Endodermal cell (in vitro differentiated cells): Measurements from ENCODE around the gene NR1H4. TPM values are rescaled to one million over a fixed set of nuclear protein-coding genes. Genes with fewer than 3 reads are reported as not detected.

ENCODE experiments used
- DNase-seq: peaks from one replicate; pipeline ENCODE4 v3.0.0-alpha.2; 2017
- H3K27ac ChIP-seq: 2 replicates; pipeline ENCODE4 v1.5.1; 2013; ENCODE audit warnings: mild to moderate bottlenecking, low read depth, low read length, moderate library complexity
- H3K27me3 ChIP-seq: 2 replicates; pipeline ENCODE4 v1.6.1; 2013; ENCODE audit warnings: mild to moderate bottlenecking, low read length, moderate library complexity; ENCODE audit not compliant: insufficient read depth, control insufficient read depth, poor library complexity, severe bottlenecking
- H3K36me3 ChIP-seq: 2 replicates; pipeline ENCODE4 v1.7.0; 2013; ENCODE audit warnings: mild to moderate bottlenecking, low read length, moderate library complexity; ENCODE audit not compliant: control insufficient read depth, insufficient read depth
- H3K4me1 ChIP-seq: one replicate; pipeline ENCODE4 v1.7.0; 2013; ENCODE audit warnings: low read length; ENCODE audit not compliant: control insufficient read depth, insufficient read depth
- H3K4me3 ChIP-seq: 2 replicates; pipeline ENCODE4 v1.5.1; 2013; ENCODE audit warnings: mild to moderate bottlenecking, low read length, moderate library complexity
- H3K9ac ChIP-seq: 2 replicates; pipeline ENCODE4 v1.6.1; 2013; ENCODE audit warnings: mild to moderate bottlenecking, low read length, moderate library complexity; ENCODE audit not compliant: poor library complexity, severe bottlenecking; ENCODE audit errors: extremely low read depth
- H3K9me3 ChIP-seq: 2 replicates; pipeline ENCODE4 v1.6.1; 2013; ENCODE audit warnings: mild to moderate bottlenecking, low read length, moderate library complexity; ENCODE audit not compliant: control insufficient read depth
- H3K27ac Mint-ChIP-seq: 2 replicates; pipeline ENCODE4 v1.8.0; 2020; ENCODE audit warnings: mixed read lengths
- H3K27me3 Mint-ChIP-seq: 2 replicates; pipeline ENCODE4 v1.8.0; 2021; ENCODE audit warnings: mild to moderate bottlenecking, mixed read lengths; ENCODE audit not compliant: insufficient read depth
- H3K36me3 Mint-ChIP-seq: 2 replicates; pipeline ENCODE4 v1.8.0; 2020; ENCODE audit warnings: low read depth, mixed read lengths
- H3K4me1 Mint-ChIP-seq: 2 replicates; pipeline ENCODE4 v1.8.0; 2020; ENCODE audit warnings: mixed read lengths
- H3K4me3 Mint-ChIP-seq: 2 replicates; pipeline ENCODE4 v1.8.0; 2020; ENCODE audit warnings: mild to moderate bottlenecking, moderate library complexity, mixed read lengths
- H3K9me3 Mint-ChIP-seq: 2 replicates; pipeline ENCODE4 v1.8.0; 2020; ENCODE audit warnings: mild to moderate bottlenecking, mixed read lengths
- WGBS, 2 experiments: methylation state at CpG; one replicate each; pipeline versions ENCODE4 v1.1.5 to v1.1.7; 2013; ENCODE audit warnings: missing lambda C conversion rate in 2 of 2, mixed read lengths in 1 of 2; ENCODE audit not compliant: insufficient coverage in 1 of 2, insufficient read length in 1 of 2; 5-methylcytosine and 5-hydroxymethylcytosine counted together
- total RNA-seq, 2 donors: library from RNA; stranded (reverse); fragmentation: NEBNext Ultra II Directional in 1 of 2; extraction: Animal tissue kit (Norgen Biotek cat#: 25700) in 1 of 2; gene quantifications; 2 replicates in 1 of 2; 3 replicates in 1 of 2; pipeline ENCODE4 v1.2.1, GENCODE V29; 2021
- TF ChIP-seq, protein P1 (sequence below): fragments of 200-600 bp; sonication (generic); conservative IDR thresholded peaks from 2 replicates; pipeline ENCODE4 v1.5.0; 2021; ENCODE audit warnings: antibody characterized with exemption, mild to moderate bottlenecking

NR1H4 gene
- total RNA-seq, 2 donors from 2014 or later, result not detected

DNA sequence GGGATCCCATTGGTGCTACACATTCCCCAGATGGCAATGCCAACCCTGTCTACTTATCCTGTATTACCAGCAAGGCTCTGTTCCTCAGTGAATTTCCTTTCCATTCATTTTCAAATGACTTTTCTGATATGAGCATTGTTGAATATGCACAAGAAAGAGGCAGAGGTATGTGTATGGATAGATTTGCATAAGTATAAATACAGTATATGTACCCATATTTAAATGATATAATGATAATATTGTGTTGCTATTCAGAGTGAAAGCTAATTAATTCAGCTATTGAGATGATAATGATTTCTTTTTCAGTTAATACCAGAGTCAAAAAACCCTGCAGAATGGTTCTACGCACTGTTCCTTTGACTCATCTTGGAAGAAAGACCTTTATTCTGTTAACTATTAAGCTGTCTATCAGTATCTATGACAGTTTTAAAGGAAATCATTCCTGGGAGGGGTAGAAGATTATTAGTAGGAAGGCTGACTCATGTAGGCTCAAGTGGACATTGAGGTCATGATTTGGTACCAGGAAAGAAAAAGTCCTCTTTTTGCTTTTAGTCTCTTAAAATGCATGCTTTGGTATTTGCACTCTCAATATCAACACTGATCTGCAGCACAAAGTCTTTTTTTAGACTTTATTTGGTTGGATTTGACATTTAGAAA is 54.9 kb downstream of the NR1H4 start:
- Mint-ChIP-seq H3K4me3 (no peak overlapping the region), H3K36me3 (no peaks in the 10 kb centered on the region), H3K27me3 (no peaks in the 10 kb centered on the region), H3K27ac (no peak overlapping the region), H3K4me1 (no peaks in the 10 kb centered on the region), H3K9me3 (no peaks in the 10 kb centered on the region)
- H3K9ac ChIP-seq, result no peak overlapping the region
- TF ChIP-seq, protein P1, sequence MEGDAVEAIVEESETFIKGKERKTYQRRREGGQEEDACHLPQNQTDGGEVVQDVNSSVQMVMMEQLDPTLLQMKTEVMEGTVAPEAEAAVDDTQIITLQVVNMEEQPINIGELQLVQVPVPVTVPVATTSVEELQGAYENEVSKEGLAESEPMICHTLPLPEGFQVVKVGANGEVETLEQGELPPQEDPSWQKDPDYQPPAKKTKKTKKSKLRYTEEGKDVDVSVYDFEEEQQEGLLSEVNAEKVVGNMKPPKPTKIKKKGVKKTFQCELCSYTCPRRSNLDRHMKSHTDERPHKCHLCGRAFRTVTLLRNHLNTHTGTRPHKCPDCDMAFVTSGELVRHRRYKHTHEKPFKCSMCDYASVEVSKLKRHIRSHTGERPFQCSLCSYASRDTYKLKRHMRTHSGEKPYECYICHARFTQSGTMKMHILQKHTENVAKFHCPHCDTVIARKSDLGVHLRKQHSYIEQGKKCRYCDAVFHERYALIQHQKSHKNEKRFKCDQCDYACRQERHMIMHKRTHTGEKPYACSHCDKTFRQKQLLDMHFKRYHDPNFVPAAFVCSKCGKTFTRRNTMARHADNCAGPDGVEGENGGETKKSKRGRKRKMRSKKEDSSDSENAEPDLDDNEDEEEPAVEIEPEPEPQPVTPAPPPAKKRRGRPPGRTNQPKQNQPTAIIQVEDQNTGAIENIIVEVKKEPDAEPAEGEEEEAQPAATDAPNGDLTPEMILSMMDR, result no peak
- no peaks in the 10 kb centered on the region for H3K4me1 ChIP-seq
- H3K27me3 ChIP-seq, result no peaks in the 10 kb centered on the region
- no peaks in the 10 kb centered on the region for H3K9me3 ChIP-seq
- WGBS, 2 experiments, result 91% methylated on average over 1 of the region's 1 CpG; no CpG with 5 or more reads in 1 of the 2 experiments
- no peak for DNase-seq
- no peak overlapping the region for H3K4me3 ChIP-seq
- H3K36me3 ChIP-seq, result no peaks in the 10 kb centered on the region
- H3K27ac ChIP-seq, result no peak overlapping the region

DNA sequence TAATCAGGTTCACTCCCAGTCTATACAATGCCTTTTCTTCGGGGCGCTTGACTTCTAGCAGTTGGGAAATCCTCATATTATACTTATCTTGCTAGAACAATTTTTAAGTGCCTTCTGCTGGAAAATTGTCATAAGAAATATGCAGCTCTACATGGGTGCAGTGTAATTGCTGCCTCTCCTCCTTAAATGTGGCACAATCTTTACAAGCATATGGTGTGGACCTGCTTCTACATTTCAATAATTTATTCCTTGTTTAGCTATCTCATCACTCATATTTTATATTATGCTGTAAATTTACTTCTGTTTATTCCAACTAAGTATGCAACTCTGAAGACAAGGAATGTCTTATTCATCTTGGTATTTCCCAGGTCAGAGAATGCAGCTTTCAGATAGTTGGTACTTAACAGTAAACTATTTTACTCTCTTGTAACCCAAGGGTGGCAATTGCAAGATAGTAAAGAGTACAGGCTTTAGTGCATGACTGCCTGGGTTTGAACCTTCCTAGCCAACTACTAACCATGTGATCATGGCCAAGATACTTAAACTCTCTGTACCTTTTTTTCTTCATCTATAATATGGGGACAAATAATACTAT is 56.2 kb downstream of the NR1H4 start:
- H3K4me1 ChIP-seq, result no peaks in the 10 kb centered on the region
- H3K9me3 Mint-ChIP-seq, result no peaks in the 10 kb centered on the region
- no peaks in the 10 kb centered on the region for H3K27me3 ChIP-seq
- no peak overlapping the region for H3K27ac Mint-ChIP-seq
- no peak overlapping the region for H3K4me3 Mint-ChIP-seq
- no peak overlapping the region for H3K4me3 ChIP-seq
- no peaks in the 10 kb centered on the region for H3K4me1 Mint-ChIP-seq
- no peaks in the 10 kb centered on the region for H3K9me3 ChIP-seq
- H3K27me3 Mint-ChIP-seq, result no peaks in the 10 kb centered on the region
- no peak overlapping the region for H3K9ac ChIP-seq
- no peak overlapping the region for H3K27ac ChIP-seq
- TF ChIP-seq, protein P1, result no peak
- no peaks in the 10 kb centered on the region for H3K36me3 Mint-ChIP-seq
- no peak for DNase-seq
- 97% methylated on average over 2 of the region's 2 CpGs; no CpG with 5 or more reads in 1 of the 2 experiments for WGBS, 2 experiments
- H3K36me3 ChIP-seq, result no peaks in the 10 kb centered on the region

DNA sequence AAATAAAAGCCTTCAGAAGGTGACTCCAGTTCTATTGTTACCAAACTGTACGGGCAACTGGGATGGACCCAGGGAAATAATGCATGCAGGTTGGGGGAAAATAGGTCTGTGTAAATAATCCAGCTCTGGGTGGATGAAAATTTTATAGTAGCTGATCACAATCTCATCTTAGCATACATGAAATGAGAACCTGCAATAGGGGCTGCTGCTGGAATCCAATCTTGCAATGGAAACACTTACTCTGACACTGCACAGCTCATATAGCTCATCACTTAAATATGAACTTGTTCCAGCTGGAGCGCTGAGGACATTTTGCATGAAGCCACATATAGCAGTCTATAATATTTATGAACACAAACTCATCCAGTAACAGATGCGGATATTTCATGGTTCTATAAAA is 59.7 kb downstream of the NR1H4 start:
- H3K27ac Mint-ChIP-seq, result no peak overlapping the region
- no peaks in the 10 kb centered on the region for H3K36me3 Mint-ChIP-seq
- H3K27ac ChIP-seq, result no peak overlapping the region
- H3K9ac ChIP-seq, result no peak overlapping the region
- H3K9me3 Mint-ChIP-seq, result no peaks in the 10 kb centered on the region
- WGBS, 2 experiments, result 90 to 99% methylated on average over 2 to 3 of the region's 3 CpGs
- H3K36me3 ChIP-seq, result no peaks in the 10 kb centered on the region
- H3K9me3 ChIP-seq, result no peaks in the 10 kb centered on the region
- no peak for DNase-seq
- no peaks in the 10 kb centered on the region for H3K4me1 Mint-ChIP-seq
- no peaks in the 10 kb centered on the region for H3K4me1 ChIP-seq
- no peaks in the 10 kb centered on the region for H3K27me3 Mint-ChIP-seq
- no peaks in the 10 kb centered on the region for H3K27me3 ChIP-seq
- no peak overlapping the region for H3K4me3 Mint-ChIP-seq
- no peak overlapping the region for H3K4me3 ChIP-seq
- TF ChIP-seq, protein P1, result no peak
